Activated naive CD8-positive, alpha-beta T cell treated with anti-CD3 and anti-CD28 coated beads, Interleukin-2, amount 50 U/mL, for 24 hours (primary cell): ENCODE results near the gene MTHFS.
"Not testable (repeated sequence)": the region's sequence is repeated elsewhere in the genome, so short reads cannot be mapped to it uniquely, and the experiment has no call there.

ENCODE experiments used
- ATAC-seq: fragments of 150-1000 bp; cut with Tn5 transposase; one replicate; pipeline ENCODE4 v1.10.0; 2021
- DNase-seq: peaks from one replicate; pipeline ENCODE4 v3.0.0; 2021
- H3K27ac Mint-ChIP-seq: one replicate; pipeline ENCODE4 v1.8.0; 2021; ENCODE audit warnings: mild to moderate bottlenecking, mixed read lengths
- H3K27me3 Mint-ChIP-seq: one replicate; pipeline ENCODE4 v1.8.0; 2021; ENCODE audit warnings: mixed read lengths
- H3K36me3 Mint-ChIP-seq: one replicate; pipeline ENCODE4 v1.8.0; 2021; ENCODE audit warnings: low read depth, mixed read lengths
- H3K4me1 Mint-ChIP-seq: one replicate; pipeline ENCODE4 v1.8.0; 2021; ENCODE audit warnings: mixed read lengths
- H3K4me3 Mint-ChIP-seq: one replicate; pipeline ENCODE4 v1.8.0; 2021; ENCODE audit warnings: mild to moderate bottlenecking, moderate library complexity, mixed read lengths
- H3K9me3 Mint-ChIP-seq: one replicate; pipeline ENCODE4 v1.8.0; 2021; ENCODE audit warnings: mixed read lengths

MTHFS gene

DNA sequence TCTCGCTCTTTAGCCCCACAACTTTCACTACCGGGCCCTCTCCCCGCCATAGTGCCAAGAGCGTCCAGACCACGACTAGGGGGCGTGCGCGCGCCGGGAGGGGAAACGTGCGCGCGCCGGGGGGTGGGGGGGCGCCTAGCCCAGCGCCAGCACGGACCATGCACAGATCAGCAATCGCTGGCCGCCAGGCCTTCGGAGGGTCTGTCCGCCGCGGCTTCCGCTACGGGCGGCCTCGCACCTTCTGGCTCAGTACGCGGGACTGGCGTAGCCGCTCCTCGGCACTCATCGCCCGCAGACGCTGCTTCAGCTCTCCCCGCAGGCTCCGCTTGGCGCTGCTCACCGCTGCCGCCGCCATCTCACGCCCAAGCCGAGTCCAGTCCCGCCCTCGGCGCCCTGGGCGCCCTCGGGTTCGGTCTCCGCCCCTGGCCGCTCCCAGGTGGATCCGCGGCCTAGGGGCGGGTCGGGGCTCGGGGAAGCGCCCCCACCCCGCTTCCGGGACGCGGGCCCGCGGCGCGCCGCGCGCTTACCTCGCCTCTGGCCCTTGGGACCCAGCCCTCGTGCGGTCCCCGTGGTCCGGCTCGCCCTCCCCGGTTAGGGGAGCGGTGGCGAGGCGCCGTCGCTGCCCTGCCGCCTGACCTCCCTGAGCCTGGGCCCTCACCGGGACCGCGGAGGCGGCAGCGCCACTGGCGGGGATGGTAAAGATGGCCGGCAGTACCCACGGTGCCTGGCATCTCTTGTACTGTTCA is at the start of gene MTHFS:
MTHFS (minus strand) TSS at position 381 of the 746 bp plus-strand sequence; CDS start at position 355, 26 bp downstream.
- Mint-ChIP-seq H3K27me3 (no peaks in the 10 kb centered on the region), H3K4me1 (peaks cover 48% of the 10 kb centered on the region), H3K4me3 (peak within 1 kb of the TSS; percentile 93), H3K27ac (peak within 1 kb of the TSS; percentile 97), H3K36me3 (peaks cover 20% of the 10 kb centered on the region), H3K9me3 (no peaks in the 10 kb centered on the region)
- ATAC-seq (peak; percentile 89), DNase-seq (peak; percentile 77)

DNA sequence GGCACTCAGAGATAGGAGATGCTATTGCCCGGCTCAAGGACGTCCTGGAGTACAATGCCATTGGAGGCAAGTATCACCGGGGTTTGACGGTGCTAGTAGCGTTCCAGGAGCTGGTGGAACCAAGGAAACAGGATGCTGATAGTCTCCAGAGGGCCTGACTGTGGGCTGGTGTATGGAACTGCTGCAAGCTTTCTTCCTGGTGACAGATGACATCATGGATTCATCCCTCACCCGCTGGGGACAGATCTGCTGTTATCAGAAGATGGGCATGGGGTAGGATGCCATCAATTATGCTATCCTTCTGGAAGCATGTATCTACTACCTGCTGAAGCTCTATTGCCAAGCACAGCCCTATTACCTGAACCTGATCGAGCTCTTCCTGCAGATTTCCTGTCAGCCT is 47.8 kb upstream of the MTHFS start:
- Mint-ChIP-seq H3K27ac (no peak overlapping the region), H3K36me3 (no peaks in the 10 kb centered on the region), H3K9me3 (no peaks in the 10 kb centered on the region), H3K27me3 (no peaks in the 10 kb centered on the region), H3K4me3 (no peak overlapping the region), H3K4me1 (peaks cover 36% of the 10 kb centered on the region)
- ATAC-seq (no peak), DNase-seq (no peak)

DNA sequence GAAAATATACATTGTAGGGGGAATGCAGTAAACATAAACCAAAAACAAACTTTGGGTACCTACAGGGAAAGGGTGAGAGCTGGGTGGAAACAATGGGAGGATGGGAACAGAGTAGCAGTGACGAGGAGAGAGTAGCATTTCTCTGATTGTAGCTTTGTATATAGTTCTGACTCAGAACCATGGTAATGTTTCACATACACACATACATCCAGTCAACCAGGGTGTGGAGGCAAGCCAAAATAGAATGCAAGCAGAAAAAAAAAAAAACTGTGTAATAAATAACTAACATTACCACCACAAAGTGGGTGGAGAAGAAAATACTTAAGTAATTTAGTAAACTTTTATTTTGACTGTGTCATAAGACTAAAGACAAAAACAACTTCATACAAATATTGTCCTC is 47.0 kb upstream of the MTHFS start:
- Mint-ChIP-seq H3K4me3 (no peak overlapping the region), H3K4me1 (peaks cover 35% of the 10 kb centered on the region)

GRCh38 chr15:79942741-79943481 is 46.1 kb upstream of the MTHFS start:
- DNase-seq (no peak), ATAC-seq (peak; percentile 28)
- peaks cover 27% of the 10 kb centered on the region for H3K4me1 Mint-ChIP-seq
- no peak overlapping the region for H3K4me3 Mint-ChIP-seq
- no peaks in the 10 kb centered on the region for H3K9me3 Mint-ChIP-seq
- H3K27me3 Mint-ChIP-seq, result peaks cover 3% of the 10 kb centered on the region
- H3K36me3 Mint-ChIP-seq, result no peaks in the 10 kb centered on the region
- H3K27ac Mint-ChIP-seq, result no peak overlapping the region

More for the DNA sequence above, 47.0 kb upstream of the MTHFS start:
- ATAC-seq, result peak; percentile 60
- H3K27me3 Mint-ChIP-seq, result peaks cover 3% of the 10 kb centered on the region
- H3K27ac Mint-ChIP-seq, result no peak overlapping the region
- no peaks in the 10 kb centered on the region for H3K9me3 Mint-ChIP-seq
- no peaks in the 10 kb centered on the region for H3K36me3 Mint-ChIP-seq
- DNase-seq, result no peak

- no peak for DNase-seq
- Mint-ChIP-seq H3K4me1 (peaks cover 18% of the 10 kb centered on the region), H3K4me3 (no peak overlapping the region), H3K27ac (no peak overlapping the region), H3K27me3 (peaks cover 3% of the 10 kb centered on the region), H3K36me3 (no peaks in the 10 kb centered on the region), H3K9me3 (no peaks in the 10 kb centered on the region)
- no peak for ATAC-seq
These were observed 42.6 kb upstream of the MTHFS start for GRCh38 chr15:79939399-79939798.

DNA sequence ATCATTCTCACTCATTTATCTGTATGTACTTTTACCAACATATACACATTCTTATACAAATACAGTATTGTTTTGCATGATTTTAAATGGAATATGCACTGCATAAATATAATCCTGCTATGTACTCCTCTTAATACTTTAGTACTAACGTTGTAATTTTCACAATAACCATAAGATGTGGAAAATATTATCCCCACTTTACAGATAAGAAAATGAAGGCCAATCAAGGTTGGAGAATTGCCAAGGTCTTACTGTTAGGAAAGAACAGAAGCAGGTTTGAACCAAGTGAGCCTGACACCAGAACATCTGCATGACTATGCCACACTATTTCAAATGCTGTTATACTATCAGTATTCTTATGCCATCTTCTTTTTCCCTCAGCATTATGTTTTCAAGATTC is 41.3 kb upstream of the MTHFS start:
- DNase-seq (no peak), ATAC-seq (no peak)
- H3K36me3 Mint-ChIP-seq, result no peaks in the 10 kb centered on the region
- H3K4me1 Mint-ChIP-seq, result peaks cover 20% of the 10 kb centered on the region
- no peaks in the 10 kb centered on the region for H3K9me3 Mint-ChIP-seq
- H3K4me3 Mint-ChIP-seq, result no peak overlapping the region
- peaks cover 3% of the 10 kb centered on the region for H3K27me3 Mint-ChIP-seq
- no peak overlapping the region for H3K27ac Mint-ChIP-seq

DNA sequence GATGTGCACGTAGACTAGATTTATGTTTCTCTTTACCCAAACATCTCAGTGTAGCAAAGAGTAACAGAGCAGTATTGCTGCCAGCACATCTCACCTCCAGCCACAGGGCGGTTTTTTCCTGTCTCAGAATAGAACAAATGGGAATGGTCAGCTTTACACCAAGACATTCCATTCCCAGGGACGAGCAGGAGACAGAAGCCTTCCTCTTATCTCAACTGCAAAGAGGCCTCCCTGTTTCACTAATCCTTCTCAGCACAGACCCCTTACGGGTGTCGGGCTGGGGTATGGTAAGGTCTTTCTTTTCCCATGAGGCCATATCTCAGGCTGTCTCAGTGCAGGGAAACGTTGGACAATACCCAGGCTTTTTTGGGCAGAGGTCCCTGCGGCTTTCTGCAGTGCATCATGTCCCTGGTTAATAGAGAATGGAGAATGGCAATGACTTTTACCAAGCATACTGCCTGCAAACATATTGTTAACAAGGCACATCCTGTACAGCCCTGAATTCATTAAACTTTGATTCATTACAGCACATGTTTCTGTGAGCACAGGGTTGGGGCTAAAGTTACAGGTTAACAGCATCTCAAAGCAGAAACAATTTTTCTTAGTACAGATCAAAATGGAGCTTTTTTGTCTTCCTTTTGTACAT is 38.9 kb upstream of the MTHFS start:
- DNase-seq, H3K27ac Mint-ChIP-seq, H3K9me3 Mint-ChIP-seq, H3K4me3 Mint-ChIP-seq, H3K27me3 Mint-ChIP-seq, ATAC-seq, H3K4me1 Mint-ChIP-seq, H3K36me3 Mint-ChIP-seq: not testable (repeated sequence)

DNA sequence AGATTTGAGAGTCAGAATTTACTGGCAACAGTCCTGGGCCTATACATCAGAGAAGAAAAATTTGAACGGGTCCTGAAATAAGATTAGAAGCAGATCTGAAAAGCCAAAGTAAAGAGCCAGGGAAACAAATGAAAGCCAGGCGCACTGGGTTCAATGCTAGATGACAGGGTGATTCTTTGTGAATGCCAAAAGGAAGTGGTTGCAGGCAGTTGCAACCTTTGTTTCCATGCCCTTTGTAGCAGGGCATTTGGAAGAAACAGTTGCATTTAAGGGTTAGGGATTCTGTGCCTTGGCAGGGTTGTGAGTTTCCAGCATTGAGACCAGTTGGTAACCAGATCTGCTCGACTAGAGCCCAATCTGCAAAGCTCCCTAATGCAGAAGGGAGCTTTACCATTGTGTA is 36.4 kb upstream of the MTHFS start:
- peaks cover 11% of the 10 kb centered on the region for H3K4me1 Mint-ChIP-seq
- no peak overlapping the region for H3K27ac Mint-ChIP-seq
- ATAC-seq, result no peak
- no peaks in the 10 kb centered on the region for H3K36me3 Mint-ChIP-seq
- peaks cover 7% of the 10 kb centered on the region for H3K27me3 Mint-ChIP-seq
- no peak overlapping the region for H3K4me3 Mint-ChIP-seq
- H3K9me3 Mint-ChIP-seq, result no peaks in the 10 kb centered on the region
- DNase-seq, result no peak

GRCh38 chr15:79932447-79932846 is 35.6 kb upstream of the MTHFS start:
- H3K27ac Mint-ChIP-seq, result no peak overlapping the region
- no peaks in the 10 kb centered on the region for H3K9me3 Mint-ChIP-seq
- no peak overlapping the region for H3K4me3 Mint-ChIP-seq
- H3K4me1 Mint-ChIP-seq, result peaks cover 11% of the 10 kb centered on the region
- H3K27me3 Mint-ChIP-seq, result peaks cover 7% of the 10 kb centered on the region
- DNase-seq (no peak), ATAC-seq (no peak)
- no peaks in the 10 kb centered on the region for H3K36me3 Mint-ChIP-seq

DNA sequence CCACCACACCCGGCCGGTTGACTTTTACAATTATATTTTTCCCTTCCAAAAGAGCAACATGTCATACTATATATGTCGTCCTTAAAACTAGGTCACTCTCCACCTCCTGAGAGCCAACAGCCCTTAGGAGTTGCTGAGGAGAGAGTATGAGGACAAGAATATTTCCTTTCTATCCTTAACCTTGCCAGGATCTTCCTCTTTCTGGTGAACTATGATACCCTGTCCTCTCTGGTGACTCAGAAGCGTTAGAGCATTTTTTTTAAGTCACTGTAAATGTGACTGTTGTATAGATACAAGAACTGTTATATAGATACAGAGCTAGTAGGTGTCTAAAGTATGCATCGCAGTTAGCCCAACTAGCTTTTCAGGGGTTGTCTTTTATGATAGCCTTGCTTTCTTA is 33.7 kb upstream of the MTHFS start:
- Mint-ChIP-seq H3K27ac (no peak overlapping the region), H3K27me3 (peaks cover 7% of the 10 kb centered on the region), H3K9me3 (no peaks in the 10 kb centered on the region), H3K36me3 (no peaks in the 10 kb centered on the region), H3K4me3 (no peak overlapping the region), H3K4me1 (peaks cover 11% of the 10 kb centered on the region)
- no peak for DNase-seq
- no peak for ATAC-seq

GRCh38 chr15:79929412-79929811 is 32.6 kb upstream of the MTHFS start:
- Mint-ChIP-seq H3K27ac (no peak overlapping the region), H3K36me3 (no peaks in the 10 kb centered on the region), H3K9me3 (no peaks in the 10 kb centered on the region), H3K27me3 (peaks cover 7% of the 10 kb centered on the region), H3K4me1 (peaks cover 13% of the 10 kb centered on the region), H3K4me3 (no peak overlapping the region)
- ATAC-seq, result no peak
- no peak for DNase-seq

- not testable (repeated sequence) for H3K27me3 Mint-ChIP-seq, DNase-seq, ATAC-seq, H3K27ac Mint-ChIP-seq, H3K4me3 Mint-ChIP-seq
- peaks cover 14% of the 10 kb centered on the region for H3K9me3 Mint-ChIP-seq
- peaks cover 22% of the 10 kb centered on the region for H3K36me3 Mint-ChIP-seq
- H3K4me1 Mint-ChIP-seq, result peaks cover 27% of the 10 kb centered on the region
These were observed 29.3 kb upstream of the MTHFS start for GRCh38 chr15:79926116-79926515.

DNA sequence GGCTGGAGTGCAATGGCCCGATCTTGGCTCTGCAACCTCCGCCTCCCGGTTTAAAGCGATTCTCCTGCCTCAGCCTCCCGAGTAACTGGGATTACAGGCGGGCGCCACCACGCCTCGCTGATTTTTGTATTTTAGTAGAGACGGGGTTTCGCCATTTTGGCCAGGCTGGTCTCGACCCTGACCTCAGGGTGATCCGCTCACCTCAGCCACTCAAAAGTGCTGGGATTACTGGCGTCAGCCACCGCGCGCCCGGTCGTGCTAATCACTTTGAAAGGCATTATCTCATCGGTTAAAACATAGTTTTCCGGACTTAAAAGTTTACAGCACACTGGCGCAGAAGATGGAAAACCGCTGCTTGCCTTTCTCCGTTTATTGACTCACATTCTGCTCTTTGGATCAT is 27.6 kb upstream of the MTHFS start:
- Mint-ChIP-seq H3K27ac (peak overlapping the region; percentile 94), H3K36me3 (peaks cover 38% of the 10 kb centered on the region), H3K9me3 (peaks cover 14% of the 10 kb centered on the region), H3K27me3 (no peaks in the 10 kb centered on the region), H3K4me3 (peak overlapping the region; percentile 94), H3K4me1 (peaks cover 24% of the 10 kb centered on the region)
- DNase-seq, result no peak
- ATAC-seq, result no peak

DNA sequence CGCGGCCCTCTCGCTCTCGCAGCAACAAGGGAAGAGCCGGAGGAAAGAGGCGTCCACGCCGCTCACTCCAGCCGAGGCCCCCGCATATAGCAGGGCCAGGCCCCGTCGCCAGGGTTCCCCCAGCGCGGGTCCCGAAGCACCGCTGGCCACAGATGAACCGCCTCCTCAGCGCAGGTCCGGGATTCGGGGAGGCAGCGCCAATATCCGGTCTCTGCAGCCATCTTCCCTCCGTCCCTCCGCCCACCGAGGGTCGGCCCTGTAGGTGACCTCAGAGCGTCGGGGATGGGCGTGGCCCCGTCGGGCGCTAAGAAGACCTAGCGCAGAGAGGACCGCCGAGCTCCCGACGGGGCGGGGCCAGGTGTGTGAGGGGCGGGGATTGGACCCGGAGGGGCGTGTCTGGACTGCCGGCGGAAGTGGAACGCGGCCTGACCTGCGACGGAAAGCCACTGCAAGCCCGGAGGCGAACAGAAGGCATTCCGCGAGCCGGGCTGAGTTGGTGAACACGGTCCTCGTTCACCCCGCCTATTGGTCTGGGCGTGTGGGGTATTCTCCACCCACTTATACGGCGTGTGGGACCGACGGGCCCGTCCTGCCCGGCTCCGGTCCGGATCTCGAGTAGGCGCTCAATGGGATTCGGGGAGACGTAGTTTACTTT is 26.8 kb upstream of the MTHFS start:
- Mint-ChIP-seq H3K9me3 (peaks cover 19% of the 10 kb centered on the region), H3K4me3 (peak overlapping the region; percentile 94), H3K27ac (peak overlapping the region; percentile 94), H3K4me1 (peaks cover 27% of the 10 kb centered on the region), H3K27me3 (no peaks in the 10 kb centered on the region), H3K36me3 (peaks cover 45% of the 10 kb centered on the region)
- peak; percentile 96 for ATAC-seq
- DNase-seq, result peak; percentile 99
